Lower leg skin (tissue), 4 donors: Measurements from ENCODE around the gene KLK7. TPM values are rescaled to one million over a fixed set of nuclear protein-coding genes. Genes with fewer than 3 reads are reported as not detected.

Experiments used
- DNase-seq, 2 donors: peaks; one replicate each; pipeline ENCODE4 v3.0.0-alpha.2; 2019; ENCODE audit warnings: low spot score in 2 of 2
- H3K4me3 ChIP-seq: fragments of 200-600 bp; sonication (generic); 2 replicates; pipeline ENCODE4 v1.5.1; 2017; ENCODE audit warnings: mild to moderate bottlenecking, low read depth; ENCODE audit not compliant: poor library complexity, severe bottlenecking
- POLR2A ChIP-seq, 2 donors: fragments of 450-650 bp; IDR thresholded peaks; one replicate each; pipeline ENCODE4 v1.6.1; 2016 to 2017; ENCODE audit warnings: antibody characterized with exemption in 2 of 2, mild to moderate bottlenecking in 1 of 2, moderate library complexity in 1 of 2
- WGBS, 2 donors: methylation state at CpG; one replicate each; pipeline ENCODE4 v1.1.5; 2018; 5-methylcytosine and 5-hydroxymethylcytosine counted together
- intact Hi-C: fragments of 100-400 bp; cut with DNase I; formaldehyde crosslinking; loops from one replicate; pipeline ENCODE4 v1.15.0; 2023; ENCODE audit warnings: low total_unique reads
- total RNA-seq, 4 donors: library from RNA; depleted of rRNA; stranded (reverse); fragments of >200 nt; gene quantifications; one replicate each; pipeline ENCODE4 v1.1.0, GENCODE V29; 2016
- TF ChIP-seq, protein P1 (sequence below), 3 donors: fragments of 450-650 bp; IDR thresholded peaks; one replicate each; pipeline ENCODE4 v1.5.1; 2016; ENCODE audit warnings: antibody characterized with exemption in 3 of 3, mild to moderate bottlenecking in 3 of 3, moderate library complexity in 2 of 3

Gene KLK7
- total RNA-seq, 4 donors from 2014 or later = 206 to 251 (median 224) TPM

DNA sequence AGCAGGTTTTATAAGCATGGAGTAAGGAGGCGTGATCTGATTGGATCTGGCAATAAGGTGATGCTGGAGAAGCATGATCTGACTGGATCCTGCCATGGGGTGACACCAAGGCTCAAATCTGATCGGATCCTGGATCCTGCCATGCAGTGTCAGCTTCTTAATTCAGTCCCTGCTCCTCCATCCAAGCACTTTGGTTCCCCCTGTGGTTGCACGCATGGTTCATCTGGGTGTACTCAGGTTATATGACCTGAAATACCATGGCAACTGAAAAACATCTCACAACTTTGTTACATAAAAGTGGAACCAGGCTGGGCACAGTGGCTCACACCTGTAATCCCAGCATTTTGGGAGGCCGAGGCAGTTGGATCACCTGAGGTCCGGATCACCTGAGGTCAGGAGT, 54.9 kb downstream of the KLK7 start:
- no peak overlapping the region for H3K4me3 ChIP-seq
- no peak for DNase-seq
- intact Hi-C loops = loop anchor here (2.0 kb wide), 1 partner anchor 172 kb away; no protein-coding TSS in a partner anchor
- no peak for TF ChIP-seq POLR2A (IDR thresholded peaks at IDR 0.05)
- TF ChIP-seq, protein P1, sequence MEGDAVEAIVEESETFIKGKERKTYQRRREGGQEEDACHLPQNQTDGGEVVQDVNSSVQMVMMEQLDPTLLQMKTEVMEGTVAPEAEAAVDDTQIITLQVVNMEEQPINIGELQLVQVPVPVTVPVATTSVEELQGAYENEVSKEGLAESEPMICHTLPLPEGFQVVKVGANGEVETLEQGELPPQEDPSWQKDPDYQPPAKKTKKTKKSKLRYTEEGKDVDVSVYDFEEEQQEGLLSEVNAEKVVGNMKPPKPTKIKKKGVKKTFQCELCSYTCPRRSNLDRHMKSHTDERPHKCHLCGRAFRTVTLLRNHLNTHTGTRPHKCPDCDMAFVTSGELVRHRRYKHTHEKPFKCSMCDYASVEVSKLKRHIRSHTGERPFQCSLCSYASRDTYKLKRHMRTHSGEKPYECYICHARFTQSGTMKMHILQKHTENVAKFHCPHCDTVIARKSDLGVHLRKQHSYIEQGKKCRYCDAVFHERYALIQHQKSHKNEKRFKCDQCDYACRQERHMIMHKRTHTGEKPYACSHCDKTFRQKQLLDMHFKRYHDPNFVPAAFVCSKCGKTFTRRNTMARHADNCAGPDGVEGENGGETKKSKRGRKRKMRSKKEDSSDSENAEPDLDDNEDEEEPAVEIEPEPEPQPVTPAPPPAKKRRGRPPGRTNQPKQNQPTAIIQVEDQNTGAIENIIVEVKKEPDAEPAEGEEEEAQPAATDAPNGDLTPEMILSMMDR (IDR thresholded peaks at IDR 0.05) = no peak
- 65 to 67% methylated on average over 5 of the region's 5 CpGs for WGBS, 2 donors

Other genes with a start within 250 kb of the KLK7 start
- not detected for gene GPR32, start 213.5 kb downstream of the KLK7 start, total RNA-seq
- 1 to 10 TPM in 1 of 4 donors, under 1 TPM in 1, not detected in 2; 0.58 to 3.1 TPM for gene ACP4, start 193.5 kb downstream of the KLK7 start, total RNA-seq
- gene KLK1, start 160.1 kb downstream of the KLK7 start, total RNA-seq = 10 to 100 TPM; 35.9 to 49.9 (median 46.6) TPM
- not detected for gene KLK15, start 150.3 kb downstream of the KLK7 start, total RNA-seq
- gene KLK3, start 129.0 kb downstream of the KLK7 start, total RNA-seq = 100 to 1,000 TPM in 1 of 4 donors, 10 to 100 TPM in 1, 1 to 10 TPM in 1, under 1 TPM in 1; 0.13 to 119 (median 10.4) TPM
- 10 to 100 TPM in 1 of 4 donors, 1 to 10 TPM in 1, not detected in 2; 5.3 to 31.2 TPM for gene KLK2, start 110.5 kb downstream of the KLK7 start, total RNA-seq
- under 1 TPM; 0.47 to 0.84 (median 0.74) TPM for gene KLK4, start 72.5 kb downstream of the KLK7 start, total RNA-seq
- gene KLK5, start 30.9 kb downstream of the KLK7 start, total RNA-seq = 100 to 1,000 TPM; 179 to 310 (median 271) TPM
- 1 to 10 TPM in 3 of 4 donors, under 1 TPM in 1; 0.27 to 9.5 (median 5.1) TPM for gene KLK6, start 14.3 kb downstream of the KLK7 start, total RNA-seq
- 100 to 1,000 TPM in 3 of 4 donors, 10 to 100 TPM in 1; 67.1 to 117 (median 106) TPM for gene KLK8, start 17.7 kb upstream of the KLK7 start, total RNA-seq
- 10 to 100 TPM; 30.0 to 94.1 (median 57.2) TPM for gene KLK10, start 35.8 kb upstream of the KLK7 start, total RNA-seq
- gene KLK11, start 42.7 kb upstream of the KLK7 start, total RNA-seq = 100 to 1,000 TPM; 219 to 420 (median 258) TPM
- 1 to 10 TPM in 1 of 4 donors, under 1 TPM in 1, not detected in 2; 0.96 to 2.1 TPM for gene KLK12, start 51.1 kb upstream of the KLK7 start, total RNA-seq
- 10 to 100 TPM in 1 of 4 donors, 1 to 10 TPM in 3; 8.6 to 39.1 (median 9.5) TPM for gene KLK13, start 81.2 kb upstream of the KLK7 start, total RNA-seq
- gene KLK14, start 99.0 kb upstream of the KLK7 start, total RNA-seq = 10 to 100 TPM in 3 of 4 donors, 1 to 10 TPM in 1; 8.3 to 18.3 (median 12.2) TPM
- 10 to 100 TPM; 11.3 to 18.1 (median 16.7) TPM for gene CTU1, start 124.5 kb upstream of the KLK7 start, total RNA-seq
- gene SIGLEC9, start 141.0 kb upstream of the KLK7 start, total RNA-seq = 1 to 10 TPM in 2 of 4 donors, under 1 TPM in 2; 0.15 to 2.7 (median 1.2) TPM
- not detected for gene SIGLEC7, start 158.4 kb upstream of the KLK7 start, total RNA-seq
- 1 to 10 TPM; 1.4 to 2.5 (median 2.1) TPM for gene CD33, start 241.2 kb upstream of the KLK7 start, total RNA-seq